ENCODE results near the gene GRIK4. TPM values are rescaled to one million over a fixed set of nuclear protein-coding genes. Genes with fewer than 3 reads are reported as not detected.

GRIK4 gene
- polyA plus RNA-seq, 1 of the 3 experiments (the other 2 are of a cell fraction): 0.03 TPM

DNA sequence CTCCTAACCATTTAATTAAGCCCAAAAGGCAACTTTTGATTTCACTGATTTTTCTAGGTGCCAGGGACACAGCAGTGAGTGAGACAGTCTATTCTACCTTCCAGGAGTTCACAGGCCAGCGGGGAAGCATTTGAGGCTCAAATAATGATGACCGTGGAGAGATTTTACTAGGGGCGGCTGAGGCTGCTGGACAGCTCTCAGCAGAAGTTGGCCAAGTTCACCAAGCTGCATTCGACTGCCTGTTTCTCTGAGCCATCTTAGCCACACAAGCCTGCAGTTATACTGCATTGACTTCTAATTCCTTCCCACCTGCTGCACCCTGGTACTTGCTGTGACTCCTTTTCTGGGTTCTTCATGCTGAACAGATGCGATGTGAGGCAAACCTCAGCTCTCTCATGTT lies 343.4 kb downstream of the GRIK4 start:
- Histone ChIP-seq H3K9ac (no peak overlapping the region), H3K79me2 (ENCODE audit: insufficient read depth) (no peaks in the 10 kb centered on the region), H2AFZ (ENCODE audit: low read depth) (no peak overlapping the region), H3F3A (replicated peaks; ENCODE audit: insufficient read depth) (no peaks in the 10 kb centered on the region), H3K9me2 (no peaks in the 10 kb centered on the region), H4K20me1 (ENCODE audit: insufficient read depth) (no peaks in the 10 kb centered on the region), H3K4me1 (ENCODE audit: control insufficient read depth in 1 of 2, insufficient read depth in 2 of 2, low read depth in 1 of 2, low read length in 1 of 2) (peaks cover 0 to 9% of the 10 kb centered on the region in 2 experiments; a peak in 1 of 4 replicates), H3K36me3 (replicated peaks in 1 of 2; ENCODE audit: control insufficient read depth in 1 of 2, insufficient read depth in 2 of 2, low read length in 1 of 2) (no peaks in the 10 kb centered on the region), H3K27me3 (ENCODE audit: insufficient read depth) (no peaks in the 10 kb centered on the region), H3K9me3 (no peaks in the 10 kb centered on the region), H3K27ac (ENCODE audit: low read depth in 2 of 2, low read length in 1 of 2) (no peak overlapping the region), H3K4me3 (ENCODE audit: low read depth in 2 of 2, low read length in 1 of 2) (no peak overlapping the region), H3K4me2 (no peak overlapping the region)
- ChIA-PET POLR2A (no interaction called here), CTCF (interaction anchor here (0.7 to 1.2 kb wide), 2 partner anchors 9 to 339 kb away, joined by 3 to 4 read pairs; no protein-coding TSS in a partner anchor)
- WGBS (ENCODE audit: low lambda C conversion rate): 48% methylated on average over 5 of the region's 5 CpGs
- TF ChIP-seq SMC3 (IDR thresholded peaks at IDR 0.05; ENCODE audit: low read depth, low read length): no peak
- no peak for TF ChIP-seq YY1 (IDR thresholded peaks at IDR 0.05; ENCODE audit: low read depth)
- no peak for DNase-seq

GRCh38 chr11:120857508-120857907 lies 346.0 kb downstream of the GRIK4 start:
- Histone ChIP-seq H3K36me3 (replicated peaks in 1 of 2; ENCODE audit: control insufficient read depth in 1 of 2, insufficient read depth in 2 of 2, low read length in 1 of 2) (no peaks in the 10 kb centered on the region), H3K9me3 (no peaks in the 10 kb centered on the region), H3F3A (replicated peaks; ENCODE audit: insufficient read depth) (no peaks in the 10 kb centered on the region), H3K4me3 (ENCODE audit: low read depth in 2 of 2, low read length in 1 of 2) (no peak overlapping the region), H3K27me3 (ENCODE audit: insufficient read depth) (no peaks in the 10 kb centered on the region), H3K27ac (ENCODE audit: low read depth in 2 of 2, low read length in 1 of 2) (no peak overlapping the region), H3K79me2 (ENCODE audit: insufficient read depth) (no peaks in the 10 kb centered on the region), H2AFZ (ENCODE audit: low read depth) (no peak overlapping the region), H3K4me1 (ENCODE audit: control insufficient read depth in 1 of 2, insufficient read depth in 2 of 2, low read depth in 1 of 2, low read length in 1 of 2) (peaks cover 0 to 10% of the 10 kb centered on the region in 2 experiments; a peak in 1 of 4 replicates), H3K4me2 (no peak overlapping the region), H3K9ac (no peak overlapping the region), H3K9me2 (no peaks in the 10 kb centered on the region), H4K20me1 (ENCODE audit: insufficient read depth) (no peaks in the 10 kb centered on the region)
- no peak for DNase-seq
- ChIA-PET CTCF (interaction anchor here (0.7 to 1.3 kb wide), 4 partner anchors 56 to 347 kb away, joined by 3 read pairs; no protein-coding TSS in a partner anchor), POLR2A (no interaction called here)
- no peak for TF ChIP-seq TCF12 (IDR thresholded peaks at IDR 0.05)
- no peak for TF ChIP-seq GATA2 (CRISPR knock-in tag; IDR thresholded peaks at IDR 0.05)
- TF ChIP-seq REST (IDR thresholded peaks at IDR 0.05; ENCODE audit: low read depth, low read length): no peak
- no peak for TF ChIP-seq SIN3A (IDR thresholded peaks at IDR 0.05; ENCODE audit: borderline replicate concordance, low read depth, low read length)
- no peak for TF ChIP-seq NFIC (IDR thresholded peaks at IDR 0.05; ENCODE audit: borderline replicate concordance)
- TF ChIP-seq MEF2A (IDR thresholded peaks at IDR 0.05; ENCODE audit: borderline replicate concordance, low read depth): no peak
- TF ChIP-seq MXI1 (IDR thresholded peaks at IDR 0.05; ENCODE audit: low read depth, low read length): no peak
- TF ChIP-seq, protein P1, sequence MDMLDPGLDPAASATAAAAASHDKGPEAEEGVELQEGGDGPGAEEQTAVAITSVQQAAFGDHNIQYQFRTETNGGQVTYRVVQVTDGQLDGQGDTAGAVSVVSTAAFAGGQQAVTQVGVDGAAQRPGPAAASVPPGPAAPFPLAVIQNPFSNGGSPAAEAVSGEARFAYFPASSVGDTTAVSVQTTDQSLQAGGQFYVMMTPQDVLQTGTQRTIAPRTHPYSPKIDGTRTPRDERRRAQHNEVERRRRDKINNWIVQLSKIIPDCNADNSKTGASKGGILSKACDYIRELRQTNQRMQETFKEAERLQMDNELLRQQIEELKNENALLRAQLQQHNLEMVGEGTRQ (IDR thresholded peaks at IDR 0.05; ENCODE audit: borderline replicate concordance, low read depth, low read length): no peak
- TF ChIP-seq, protein P2, sequence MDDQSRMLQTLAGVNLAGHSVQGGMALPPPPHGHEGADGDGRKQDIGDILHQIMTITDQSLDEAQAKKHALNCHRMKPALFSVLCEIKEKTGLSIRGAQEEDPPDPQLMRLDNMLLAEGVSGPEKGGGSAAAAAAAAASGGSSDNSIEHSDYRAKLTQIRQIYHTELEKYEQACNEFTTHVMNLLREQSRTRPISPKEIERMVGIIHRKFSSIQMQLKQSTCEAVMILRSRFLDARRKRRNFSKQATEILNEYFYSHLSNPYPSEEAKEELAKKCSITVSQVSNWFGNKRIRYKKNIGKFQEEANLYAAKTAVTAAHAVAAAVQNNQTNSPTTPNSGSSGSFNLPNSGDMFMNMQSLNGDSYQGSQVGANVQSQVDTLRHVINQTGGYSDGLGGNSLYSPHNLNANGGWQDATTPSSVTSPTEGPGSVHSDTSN (IDR thresholded peaks at IDR 0.05): no peak
- no peak for TF ChIP-seq EP300 (IDR thresholded peaks at IDR 0.05; ENCODE audit: borderline replicate concordance in 1 of 2, low read depth in 1 of 2, low read length in 1 of 2)
- no peak for TF ChIP-seq NRF1 (IDR thresholded peaks at IDR 0.05; ENCODE audit: low read depth, low read length)
- TF ChIP-seq FOSL2 (IDR thresholded peaks at IDR 0.05; ENCODE audit: borderline replicate concordance, low read depth): no peak
- TF ChIP-seq POLR2AphosphoS5 (IDR thresholded peaks at IDR 0.05; ENCODE audit: low read depth, low read length): no peak
- 30% methylated on average over 1 of the region's 1 CpG for WGBS (ENCODE audit: low lambda C conversion rate)

Data from SK-N-SH (cell line).